Skeletal muscle satellite cell (primary cell): Measurements from ENCODE around the gene SEMA3C.

Source experiments
- H3K27me3 ChIP-seq: 2 replicates; pipeline ENCODE4 v1.7.0; 2013; ENCODE audit warnings: low read length; ENCODE audit not compliant: control insufficient read depth, insufficient read depth
- H3K36me3 ChIP-seq: 2 replicates; pipeline ENCODE4 v1.7.0; 2013; ENCODE audit warnings: mild to moderate bottlenecking, control low read depth, low read length; ENCODE audit not compliant: insufficient read depth
- H3K4me1 ChIP-seq: 2 replicates; pipeline ENCODE4 v1.7.0; 2013; ENCODE audit warnings: low read length; ENCODE audit not compliant: control insufficient read depth, insufficient read depth
- H3K4me2 ChIP-seq: 2 replicates; pipeline ENCODE4 v1.7.0; 2013; ENCODE audit warnings: mild to moderate bottlenecking, low read length
- H3K4me3 ChIP-seq: 2 replicates; pipeline ENCODE4 v1.7.0; 2013; ENCODE audit warnings: low read length
- H3K9ac ChIP-seq: 2 replicates; pipeline ENCODE4 v1.7.0; 2013; ENCODE audit warnings: mild to moderate bottlenecking, low read depth, low read length, moderate library complexity
- H3K9me3 ChIP-seq: replicated peaks from 2 replicates; pipeline ENCODE4 v1.7.0; 2013; ENCODE audit warnings: mild to moderate bottlenecking, control low read depth, low read length

The SEMA3C gene

GRCh38 chr7:80902019-80902418 is 16.8 kb downstream of the SEMA3C start:
- peaks cover 28% of the 10 kb centered on the region for H3K36me3 ChIP-seq
- no peaks in the 10 kb centered on the region for H3K27me3 ChIP-seq
- H3K4me1 ChIP-seq = peaks cover 40% of the 10 kb centered on the region

GRCh38 chr7:80900583-80901576 is 18.0 kb downstream of the SEMA3C start:
- Histone ChIP-seq H3K4me3 (no peak overlapping the region), H3K27me3 (no peaks in the 10 kb centered on the region), H3K4me1 (peaks cover 52% of the 10 kb centered on the region), H3K9me3 (no peaks in the 10 kb centered on the region), H3K9ac (no peak overlapping the region), H3K36me3 (peaks cover 28% of the 10 kb centered on the region), H3K4me2 (peak overlapping the region; percentile 26)

More at GRCh38 chr7:80902019-80902418, 16.8 kb downstream of the SEMA3C start:
- H3K4me2 ChIP-seq = no peak overlapping the region
- H3K4me3 ChIP-seq = no peak overlapping the region
- H3K9me3 ChIP-seq = no peaks in the 10 kb centered on the region
- no peak overlapping the region for H3K9ac ChIP-seq

GRCh38 chr7:80896906-80897598 is 21.8 kb downstream of the SEMA3C start:
- Histone ChIP-seq H3K4me1 (peaks cover 57% of the 10 kb centered on the region), H3K27me3 (no peaks in the 10 kb centered on the region), H3K36me3 (peaks cover 10% of the 10 kb centered on the region), H3K4me2 (peak overlapping the region; percentile 37), H3K9ac (peak overlapping the region; percentile 42), H3K9me3 (no peaks in the 10 kb centered on the region), H3K4me3 (peak overlapping the region; percentile 13)

GRCh38 chr7:80895056-80895455 is 23.8 kb downstream of the SEMA3C start:
- no peaks in the 10 kb centered on the region for H3K9me3 ChIP-seq

GRCh38 chr7:80891259-80891544 is 27.6 kb downstream of the SEMA3C start:
- Histone ChIP-seq H3K27me3 (no peaks in the 10 kb centered on the region), H3K9ac (no peak overlapping the region), H3K4me2 (peak overlapping the region; percentile 46), H3K4me1 (peaks cover 31% of the 10 kb centered on the region), H3K4me3 (no peak overlapping the region), H3K9me3 (no peaks in the 10 kb centered on the region), H3K36me3 (peaks cover 24% of the 10 kb centered on the region)

More at GRCh38 chr7:80895056-80895455, 23.8 kb downstream of the SEMA3C start:
- Histone ChIP-seq H3K36me3 (peaks cover 11% of the 10 kb centered on the region), H3K4me3 (no peak overlapping the region), H3K9ac (no peak overlapping the region), H3K4me1 (peaks cover 49% of the 10 kb centered on the region), H3K27me3 (no peaks in the 10 kb centered on the region), H3K4me2 (peak overlapping the region; percentile 26)

- Histone ChIP-seq H3K27me3 (no peaks in the 10 kb centered on the region), H3K4me1 (peaks cover 28% of the 10 kb centered on the region), H3K9ac (no peak overlapping the region), H3K9me3 (no peaks in the 10 kb centered on the region), H3K4me2 (peak overlapping the region; percentile 46), H3K36me3 (peaks cover 24% of the 10 kb centered on the region), H3K4me3 (no peak overlapping the region)
Measured at GRCh38 chr7:80890426-80891258, 28.2 kb downstream of the SEMA3C start.

GRCh38 chr7:80889525-80889924 is 29.3 kb downstream of the SEMA3C start:
- Histone ChIP-seq H3K36me3 (peaks cover 24% of the 10 kb centered on the region), H3K27me3 (no peaks in the 10 kb centered on the region), H3K4me3 (no peak overlapping the region), H3K4me1 (peaks cover 28% of the 10 kb centered on the region), H3K9ac (no peak overlapping the region), H3K4me2 (no peak overlapping the region), H3K9me3 (no peaks in the 10 kb centered on the region)

GRCh38 chr7:80885757-80886156 is 33.1 kb downstream of the SEMA3C start:
- Histone ChIP-seq H3K36me3 (peaks cover 29% of the 10 kb centered on the region), H3K27me3 (no peaks in the 10 kb centered on the region), H3K4me3 (no peak overlapping the region), H3K4me1 (peaks cover 42% of the 10 kb centered on the region), H3K4me2 (no peak overlapping the region), H3K9me3 (no peaks in the 10 kb centered on the region), H3K9ac (no peak overlapping the region)

GRCh38 chr7:80884511-80885195 is 34.2 kb downstream of the SEMA3C start:
- Histone ChIP-seq H3K27me3 (no peaks in the 10 kb centered on the region), H3K4me1 (peaks cover 37% of the 10 kb centered on the region), H3K4me2 (peak overlapping the region; percentile 35), H3K36me3 (peaks cover 35% of the 10 kb centered on the region), H3K4me3 (peak overlapping the region; percentile 16), H3K9ac (peak overlapping the region; percentile 68), H3K9me3 (no peaks in the 10 kb centered on the region)

- Histone ChIP-seq H3K4me2 (peak overlapping the region; percentile 60), H3K27me3 (no peaks in the 10 kb centered on the region), H3K9me3 (no peaks in the 10 kb centered on the region), H3K36me3 (peaks cover 44% of the 10 kb centered on the region), H3K9ac (peak overlapping the region; percentile 69), H3K4me1 (peaks cover 37% of the 10 kb centered on the region), H3K4me3 (peak overlapping the region; percentile 25)
Measured at GRCh38 chr7:80883154-80884025, 35.5 kb downstream of the SEMA3C start.
